HEK293 (cell line): ENCODE data around the gene GSG1L.

Experiments used
- CTCF ChIP-seq: fragments of 450-650 bp; formaldehyde crosslinking; IDR thresholded peaks from 2 replicates; pipeline ENCODE4 v1.5.1; 2016; ENCODE audit warnings: missing biosample characterization, missing genetic modification characterization
- GLI4 ChIP-seq: fragments of 450-650 bp; formaldehyde crosslinking; IDR thresholded peaks from 2 replicates; pipeline ENCODE4 v1.5.1; 2016; ENCODE audit warnings: missing biosample characterization, missing genetic modification characterization
- SP7 ChIP-seq: fragments of 450-650 bp; formaldehyde crosslinking; IDR thresholded peaks from 2 replicates; pipeline ENCODE4 v1.5.1; 2016; ENCODE audit warnings: missing biosample characterization, missing genetic modification characterization
- ZBTB17 ChIP-seq: fragments of 450-650 bp; formaldehyde crosslinking; IDR thresholded peaks from 2 replicates; pipeline ENCODE4 v1.5.1; 2016; ENCODE audit warnings: missing biosample characterization, missing genetic modification characterization
- ZFP37 ChIP-seq: fragments of 450-650 bp; formaldehyde crosslinking; IDR thresholded peaks from 2 replicates; pipeline ENCODE4 v1.5.1; 2016; ENCODE audit warnings: missing biosample characterization, missing genetic modification characterization
- ZNF121 ChIP-seq: fragments of 450-650 bp; formaldehyde crosslinking; IDR thresholded peaks from 2 replicates; pipeline ENCODE4 v1.5.1; 2016; ENCODE audit warnings: missing biosample characterization, missing genetic modification characterization
- TF ChIP-seq, protein P1 (sequence below): fragments of 450-650 bp; formaldehyde crosslinking; IDR thresholded peaks from 2 replicates; pipeline ENCODE4 v1.5.1; 2017; ENCODE audit warnings: missing biosample characterization, missing genetic modification characterization
- TF ChIP-seq, protein P2 (sequence below): fragments of 450-650 bp; formaldehyde crosslinking; IDR thresholded peaks from 2 replicates; pipeline ENCODE4 v1.5.1; 2016; ENCODE audit warnings: missing biosample characterization, missing genetic modification characterization

DNA sequence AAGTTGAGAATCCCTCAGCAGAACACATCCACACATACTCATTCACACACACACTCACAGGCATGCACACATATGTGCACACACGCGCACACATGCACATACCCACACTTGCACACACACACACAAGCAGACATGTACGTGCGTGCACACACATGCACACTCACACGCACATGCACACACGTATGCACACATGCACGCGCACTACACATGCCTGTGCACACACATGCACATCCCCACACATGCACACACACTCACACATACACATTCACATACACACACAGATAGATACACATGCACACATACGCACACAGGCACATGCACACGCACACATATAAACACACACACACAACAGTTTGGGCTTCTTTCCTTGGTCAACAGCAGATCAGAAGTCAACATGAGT lies 24.0 kb downstream of the GSG1L start:
- TF ChIP-seq CTCF (tag by site-specific recombination) (no peak), SP7 (no peak), ZNF121 (tag by site-specific recombination) (no peak), ZFP37 (tag by site-specific recombination) (no peak), GLI4 (tag by site-specific recombination) (no peak), ZBTB17 (tag by site-specific recombination) (no peak)
- TF ChIP-seq, protein P1, sequence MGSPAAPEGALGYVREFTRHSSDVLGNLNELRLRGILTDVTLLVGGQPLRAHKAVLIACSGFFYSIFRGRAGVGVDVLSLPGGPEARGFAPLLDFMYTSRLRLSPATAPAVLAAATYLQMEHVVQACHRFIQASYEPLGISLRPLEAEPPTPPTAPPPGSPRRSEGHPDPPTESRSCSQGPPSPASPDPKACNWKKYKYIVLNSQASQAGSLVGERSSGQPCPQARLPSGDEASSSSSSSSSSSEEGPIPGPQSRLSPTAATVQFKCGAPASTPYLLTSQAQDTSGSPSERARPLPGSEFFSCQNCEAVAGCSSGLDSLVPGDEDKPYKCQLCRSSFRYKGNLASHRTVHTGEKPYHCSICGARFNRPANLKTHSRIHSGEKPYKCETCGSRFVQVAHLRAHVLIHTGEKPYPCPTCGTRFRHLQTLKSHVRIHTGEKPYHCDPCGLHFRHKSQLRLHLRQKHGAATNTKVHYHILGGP (tag by site-specific recombination) = no peak
- TF ChIP-seq, protein P2, sequence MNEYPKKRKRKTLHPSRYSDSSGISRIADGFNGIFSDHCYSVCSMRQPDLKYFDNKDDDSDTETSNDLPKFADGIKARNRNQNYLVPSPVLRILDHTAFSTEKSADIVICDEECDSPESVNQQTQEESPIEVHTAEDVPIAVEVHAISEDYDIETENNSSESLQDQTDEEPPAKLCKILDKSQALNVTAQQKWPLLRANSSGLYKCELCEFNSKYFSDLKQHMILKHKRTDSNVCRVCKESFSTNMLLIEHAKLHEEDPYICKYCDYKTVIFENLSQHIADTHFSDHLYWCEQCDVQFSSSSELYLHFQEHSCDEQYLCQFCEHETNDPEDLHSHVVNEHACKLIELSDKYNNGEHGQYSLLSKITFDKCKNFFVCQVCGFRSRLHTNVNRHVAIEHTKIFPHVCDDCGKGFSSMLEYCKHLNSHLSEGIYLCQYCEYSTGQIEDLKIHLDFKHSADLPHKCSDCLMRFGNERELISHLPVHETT = no peak
